Right lobe of liver (tissue), 6 donors: ENCODE data around the gene CNR2. TPM values are rescaled to one million over a fixed set of nuclear protein-coding genes. Genes with fewer than 3 reads are reported as not detected.
A peak's percentile ranks its signal among the peaks of the same experiment; 100 is the strongest.
"Not testable (repeated sequence)": the region's sequence is repeated elsewhere in the genome, so short reads cannot be mapped to it uniquely, and the experiment has no call there.

Experiments
- ATAC-seq, 4 donors: fragments of 200-7000 bp; cut with Tn5 transposase; one replicate each; pipeline ENCODE4 v1.9.1; 2020; ENCODE audit warnings: mild to moderate bottlenecking in 4 of 4, moderate library complexity in 4 of 4
- DNase-seq, 3 donors: peaks; one replicate each; pipeline ENCODE4 v3.0.0-alpha.2; 2020
- H3K27ac ChIP-seq, 3 donors: fragments of 200-600 bp; one replicate each; pipeline ENCODE4 v1.8.0; 2022
- H3K27me3 ChIP-seq, 2 donors: fragments of 200-600 bp; one replicate each; pipeline ENCODE4 v1.8.0; 2022
- H3K36me3 ChIP-seq, 4 donors: fragments of 200-600 bp; sonication (generic) in 1 of 4; one replicate each; pipeline versions ENCODE4 v1.5.1 to v1.8.0; 2017 to 2022; ENCODE audit warnings: control low read depth in 1 of 4
- H3K4me1 ChIP-seq, 4 donors: fragments of 200-600 bp; sonication (generic) in 1 of 4; one replicate each; pipeline versions ENCODE4 v1.5.1 to v1.8.0; 2017 to 2022; ENCODE audit warnings: control low read depth in 1 of 4
- H3K4me3 ChIP-seq, 3 donors: fragments of 200-600 bp; one replicate each; pipeline ENCODE4 v1.8.0; 2022
- H3K9me3 ChIP-seq, 4 donors: fragments of 200-600 bp; sonication (generic) in 1 of 4; one replicate each; pipeline versions ENCODE4 v1.5.1 to v1.8.0; 2017 to 2022; ENCODE audit warnings: control low read depth in 1 of 4
- POLR2A ChIP-seq: fragments of 450-650 bp; IDR thresholded peaks from one replicate; pipeline ENCODE4 v1.6.1; 2017; ENCODE audit warnings: antibody characterized with exemption, mild to moderate bottlenecking
- WGBS: methylation state at CpG from one replicate; pipeline ENCODE4 v1.1.6; 2018; ENCODE audit warnings: low coverage, low lambda C conversion rate; ENCODE audit not compliant: insufficient coverage; ENCODE audit errors: missing lambda C conversion rate; 5-methylcytosine and 5-hydroxymethylcytosine counted together
- intact Hi-C, 2 donors: fragments of 100-400 bp; cut with DNase I; formaldehyde crosslinking; loops; one replicate each; pipeline versions ENCODE4 v1.11.2 to v1.14.1; 2022
- total RNA-seq, 6 experiments: library from RNA; depleted of rRNA in 2 of 6; stranded (reverse); fragments of >200 nt in 2 of 6; fragmentation: NEBNext Ultra II Directional in 3 of 6; extraction: Animal tissue kit (Norgen Biotek cat#: 25700) in 3 of 6; gene quantifications; one replicate each; pipeline versions ENCODE4 v1.1.0 to v1.2.4, GENCODE V29; 2016 to 2023
- TF ChIP-seq, protein P1 (sequence below), 4 donors: fragments of 200-600 bp in 3 of 4; fragments of 450-650 bp in 1 of 4; IDR thresholded peaks; one replicate each; pipeline versions ENCODE4 v1.5.1 to v1.8.0; 2016 to 2022; ENCODE audit warnings: antibody characterized with exemption in 4 of 4, mild to moderate bottlenecking in 2 of 4
- donor health status: DM: no; HTN: yes; CAD: no.
- donor health status: DM: no; HTN: no; CAD: no.
- donor health status: DM: no; HTN: no; CAD: no.
- donor health status: DM: no; HTN: yes; CAD: no.
- donor health status: DM: no; HTN: yes; CAD: no.

Gene CNR2
- total RNA-seq, 6 experiments from 2014 or later = 0.04 to 0.07 (median 0.06) TPM; not detected in 2

- no peak for DNase-seq
- no peaks in the 10 kb centered on the region for H3K9me3 ChIP-seq
- no peak for ATAC-seq
- peaks cover 0 to 28% (median 5%) of the 10 kb centered on the region in 4 donors for H3K36me3 ChIP-seq
- no peak overlapping the region for H3K27ac ChIP-seq
- H3K4me3 ChIP-seq = no peak overlapping the region
- H3K4me1 ChIP-seq = peaks cover 0 to 7% (median 3%) of the 10 kb centered on the region in 4 donors
- TF ChIP-seq, protein P1, sequence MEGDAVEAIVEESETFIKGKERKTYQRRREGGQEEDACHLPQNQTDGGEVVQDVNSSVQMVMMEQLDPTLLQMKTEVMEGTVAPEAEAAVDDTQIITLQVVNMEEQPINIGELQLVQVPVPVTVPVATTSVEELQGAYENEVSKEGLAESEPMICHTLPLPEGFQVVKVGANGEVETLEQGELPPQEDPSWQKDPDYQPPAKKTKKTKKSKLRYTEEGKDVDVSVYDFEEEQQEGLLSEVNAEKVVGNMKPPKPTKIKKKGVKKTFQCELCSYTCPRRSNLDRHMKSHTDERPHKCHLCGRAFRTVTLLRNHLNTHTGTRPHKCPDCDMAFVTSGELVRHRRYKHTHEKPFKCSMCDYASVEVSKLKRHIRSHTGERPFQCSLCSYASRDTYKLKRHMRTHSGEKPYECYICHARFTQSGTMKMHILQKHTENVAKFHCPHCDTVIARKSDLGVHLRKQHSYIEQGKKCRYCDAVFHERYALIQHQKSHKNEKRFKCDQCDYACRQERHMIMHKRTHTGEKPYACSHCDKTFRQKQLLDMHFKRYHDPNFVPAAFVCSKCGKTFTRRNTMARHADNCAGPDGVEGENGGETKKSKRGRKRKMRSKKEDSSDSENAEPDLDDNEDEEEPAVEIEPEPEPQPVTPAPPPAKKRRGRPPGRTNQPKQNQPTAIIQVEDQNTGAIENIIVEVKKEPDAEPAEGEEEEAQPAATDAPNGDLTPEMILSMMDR (IDR thresholded peaks at IDR 0.05) = no peak
- TF ChIP-seq POLR2A = no peak
- WGBS = 100% methylated on average over 4 of the region's 4 CpGs
- intact Hi-C loops = loop anchor here in 1 of 2 donors (10.0 kb wide), 1 partner anchor 61 kb away; the partner anchor contains the start of gene GALE
- H3K27me3 ChIP-seq = no peaks in the 10 kb centered on the region
Observed at GRCh38 chr1:23865543-23865930, 47.6 kb downstream of the CNR2 start.

- Histone ChIP-seq H3K4me3 (no peak overlapping the region), H3K27me3 (no peaks in the 10 kb centered on the region), H3K9me3 (no peaks in the 10 kb centered on the region), H3K4me1 (peaks cover 0 to 7% (median 3%) of the 10 kb centered on the region in 4 donors), H3K36me3 (peaks cover 0 to 28% (median 5%) of the 10 kb centered on the region in 4 donors), H3K27ac (no peak overlapping the region)
- TF ChIP-seq, protein P1 (IDR thresholded peaks at IDR 0.05) = no peak
- TF ChIP-seq POLR2A = no peak
- no peak for DNase-seq
- ATAC-seq = no peak
- 96% methylated on average over 5 of the region's 13 CpGs for WGBS
- intact Hi-C loops = loop anchor here in 1 of 2 donors (10.0 kb wide), 1 partner anchor 60 kb away; the partner anchor contains the start of gene GALE
Observed at GRCh38 chr1:23864801-23865542, 48.2 kb downstream of the CNR2 start.

DNA sequence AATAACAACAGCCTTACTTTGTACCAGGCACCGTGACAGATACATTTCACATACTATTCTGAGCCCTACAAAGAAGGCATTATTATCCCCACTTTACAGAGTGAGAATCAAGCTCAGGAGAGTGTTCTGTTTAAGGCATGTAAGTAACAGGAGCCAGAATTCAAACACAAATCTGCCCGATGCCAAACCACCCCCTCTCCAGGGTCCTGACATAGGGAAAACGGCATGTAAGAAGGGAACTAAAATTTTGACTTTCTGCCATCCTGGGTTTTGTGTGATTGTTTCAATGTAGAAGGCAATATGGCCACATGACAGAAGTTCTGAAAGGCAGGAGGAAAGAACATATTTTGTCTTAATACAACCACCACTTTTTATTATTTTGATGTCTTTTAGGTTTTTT lies 50.5 kb downstream of the CNR2 start:
- H3K4me1 ChIP-seq = peaks cover 0 to 7% (median 3%) of the 10 kb centered on the region in 4 donors
- no peaks in the 10 kb centered on the region for H3K27me3 ChIP-seq
- H3K36me3 ChIP-seq = peaks cover 0 to 39% (median 8%) of the 10 kb centered on the region in 4 donors
- no peak overlapping the region for H3K4me3 ChIP-seq
- TF ChIP-seq, protein P1 (IDR thresholded peaks at IDR 0.05) = no peak
- TF ChIP-seq POLR2A = no peak
- 74% methylated on average over 3 of the region's 3 CpGs for WGBS
- DNase-seq (no peak), ATAC-seq (no peak)
- no peaks in the 10 kb centered on the region for H3K9me3 ChIP-seq
- no peak overlapping the region for H3K27ac ChIP-seq
- intact Hi-C loops = loop anchor here in 1 of 2 donors (10.0 kb wide), 1 partner anchor 58 kb away; the partner anchor contains the start of gene GALE

DNA sequence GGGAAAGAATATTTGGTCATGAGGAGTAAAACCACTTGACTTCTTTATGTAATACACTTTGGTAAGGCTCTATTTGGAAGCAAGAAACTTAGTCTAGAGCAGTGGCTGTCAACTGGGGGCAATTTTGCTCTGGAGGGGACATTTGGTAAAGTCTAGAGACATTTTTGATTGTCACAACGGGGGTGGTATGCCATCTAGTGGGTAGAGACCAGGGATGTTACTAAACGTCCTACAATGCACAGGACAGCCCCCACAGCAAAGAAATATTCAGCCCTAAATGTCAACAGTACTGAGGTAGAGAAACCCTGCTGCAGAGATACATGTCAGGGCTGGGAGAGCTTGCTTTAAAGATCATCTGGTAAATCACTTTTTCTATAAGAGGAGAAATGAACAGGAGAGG lies 58.6 kb downstream of the CNR2 start:
- 0% methylated on average over 2 of the region's 2 CpGs for WGBS
- DNase-seq (no peak), ATAC-seq (peak; percentile 40 to 78 (median 56))
- TF ChIP-seq, protein P1 (IDR thresholded peaks at IDR 0.05) = peak; percentile 32 to 51 (median 38)
- no peak for TF ChIP-seq POLR2A
- H3K36me3 ChIP-seq = peaks cover 0 to 19% (median 2%) of the 10 kb centered on the region in 4 donors
- H3K27ac ChIP-seq = no peak overlapping the region
- H3K4me1 ChIP-seq = no peaks in the 10 kb centered on the region
- intact Hi-C loops = no loop called here
- no peak overlapping the region for H3K4me3 ChIP-seq
- no peaks in the 10 kb centered on the region for H3K27me3 ChIP-seq
- H3K9me3 ChIP-seq = no peaks in the 10 kb centered on the region

DNA sequence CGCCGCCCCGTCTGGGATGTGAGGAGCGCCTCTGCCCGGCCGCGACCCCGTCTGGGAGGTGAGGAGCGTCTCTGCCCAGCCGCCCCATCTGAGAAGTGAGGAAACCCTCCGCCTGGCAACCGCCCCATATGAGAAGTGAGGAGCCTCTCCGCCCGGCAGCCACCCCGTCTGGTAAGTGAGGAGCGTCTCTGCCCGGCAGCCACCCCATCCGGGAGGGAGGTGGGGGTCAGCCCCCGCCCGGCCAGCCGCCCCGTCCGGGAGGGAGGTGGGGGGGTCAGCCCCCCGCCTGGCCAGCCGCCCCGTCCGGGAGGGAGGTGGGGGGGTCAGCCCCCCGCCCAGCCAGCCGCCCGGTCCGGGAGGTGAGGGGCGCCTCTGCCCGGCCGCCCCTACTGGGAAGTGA lies 60.0 kb downstream of the CNR2 start:
- intact Hi-C loops, H3K9me3 ChIP-seq, H3K4me1 ChIP-seq, DNase-seq, H3K4me3 ChIP-seq, ATAC-seq, H3K27me3 ChIP-seq, H3K27ac ChIP-seq: not testable (repeated sequence)
- peaks cover 0 to 14% (median 0%) of the 10 kb centered on the region in 4 donors for H3K36me3 ChIP-seq
- WGBS = no CpG with 5 or more reads among the region's 34 CpGs

- H3K4me1 ChIP-seq, H3K9me3 ChIP-seq, H3K27ac ChIP-seq, intact Hi-C loops, ATAC-seq, DNase-seq, H3K4me3 ChIP-seq, H3K27me3 ChIP-seq: not testable (repeated sequence)
- peaks cover 0 to 24% (median 2%) of the 10 kb centered on the region in 4 donors for H3K36me3 ChIP-seq
Observed at GRCh38 chr1:23851406-23851805, 61.8 kb downstream of the CNR2 start.
